ENCODE results near the gene ZKSCAN8. TPM values are rescaled to one million over a fixed set of nuclear protein-coding genes. Genes with fewer than 3 reads are reported as not detected.
A peak's percentile ranks its signal among the peaks of the same experiment; 100 is the strongest.
"Not testable (repeated sequence)": the region's sequence is repeated elsewhere in the genome, so short reads cannot be mapped to it uniquely, and the experiment has no call there.

The ZKSCAN8 gene
- total RNA-seq, 6 experiments from 2014 or later = 5.4 to 7.2 (median 6.8) TPM

GRCh38 chr6:28118217-28118616 lies 23.5 kb upstream of the ZKSCAN8 start:
- intact Hi-C loops (cut with DNase I) = no loop called here
- no peaks in the 10 kb centered on the region for H3K9me3 ChIP-seq
- DNase-seq (no peak), ATAC-seq (no peak)
- H3K27me3 ChIP-seq = no peaks in the 10 kb centered on the region
- peaks cover 0 to 38% (median 4%) of the 10 kb centered on the region in 4 donors for H3K36me3 ChIP-seq
- no peak overlapping the region for H3K4me3 ChIP-seq
- TF ChIP-seq POLR2A (IDR thresholded peaks at IDR 0.05) (no peak), CTCF (IDR thresholded peaks at IDR 0.05) (no peak)
- no peak overlapping the region for H3K27ac ChIP-seq
- WGBS (ENCODE audit: insufficient coverage, low coverage, low lambda C conversion rate, missing lambda C conversion rate) = 78% methylated on average over 1 of the region's 1 CpG
- no peaks in the 10 kb centered on the region for H3K4me1 ChIP-seq

GRCh38 chr6:28121876-28122275 lies 19.8 kb upstream of the ZKSCAN8 start:
- Histone ChIP-seq H3K9me3 (no peaks in the 10 kb centered on the region), H3K36me3 (peaks cover 0 to 30% (median 4%) of the 10 kb centered on the region in 4 donors), H3K27ac (no peak overlapping the region), H3K27me3 (no peaks in the 10 kb centered on the region), H3K4me3 (no peak overlapping the region), H3K4me1 (peaks cover 0 to 8% (median 3%) of the 10 kb centered on the region in 4 donors)
- no peak for TF ChIP-seq CTCF (IDR thresholded peaks at IDR 0.05)
- no peak for TF ChIP-seq POLR2A (IDR thresholded peaks at IDR 0.05)
- no peak for DNase-seq
- intact Hi-C loops (cut with DNase I) = loop anchor here in 1 of 2 donors (10.0 kb wide), 1 partner anchor 233 kb away; no protein-coding TSS in a partner anchor
- no peak for ATAC-seq
- WGBS (ENCODE audit: insufficient coverage, low coverage, low lambda C conversion rate, missing lambda C conversion rate) = 90% methylated on average over 2 of the region's 2 CpGs

- not testable (repeated sequence) for H3K4me3 ChIP-seq, H3K9me3 ChIP-seq, H3K27me3 ChIP-seq, ATAC-seq, DNase-seq, H3K27ac ChIP-seq, H3K4me1 ChIP-seq
- intact Hi-C loops (cut with DNase I) = loop anchor here in 1 of 2 donors (10.0 kb wide), 1 partner anchor 233 kb away; no protein-coding TSS in a partner anchor
- 76% methylated on average over 5 of the region's 5 CpGs for WGBS (ENCODE audit: insufficient coverage, low coverage, low lambda C conversion rate, missing lambda C conversion rate)
- peaks cover 0 to 30% (median 2%) of the 10 kb centered on the region in 4 donors for H3K36me3 ChIP-seq
Observed at GRCh38 chr6:28122283-28122682, 19.4 kb upstream of the ZKSCAN8 start.

GRCh38 chr6:28124350-28124970 lies 17.2 kb upstream of the ZKSCAN8 start, which contains the start of gene ZSCAN16:
TSS of gene ZSCAN16 (plus strand) at chr6:28124609. CDS start at chr6:28125444, 835 bp downstream.
- H3K27me3 ChIP-seq = no peaks in the 10 kb centered on the region
- H3K4me1 ChIP-seq = peaks cover 0 to 8% (median 3%) of the 10 kb centered on the region in 4 donors
- H3K4me3 ChIP-seq = peak within 1 kb of the TSS; percentile 54 to 65 (median 57)
- H3K27ac ChIP-seq = peak within 1 kb of the TSS in 2 of 3 donors; percentile 3 to 14
- DNase-seq = peak; percentile 87 to 91 (median 90)
- 0% methylated on average over 14 of the region's 28 CpGs for WGBS (ENCODE audit: insufficient coverage, low coverage, low lambda C conversion rate, missing lambda C conversion rate)
- H3K9me3 ChIP-seq = no peaks in the 10 kb centered on the region
- peak; percentile 100 for ATAC-seq
- intact Hi-C loops (cut with DNase I) = loop anchor here in 1 of 2 donors (10.0 kb wide), 1 partner anchor 230 kb away; no protein-coding TSS in a partner anchor
- peaks cover 0 to 10% (median 0%) of the 10 kb centered on the region in 4 donors for H3K36me3 ChIP-seq
- TF ChIP-seq POLR2A (IDR thresholded peaks at IDR 0.05) (peak; percentile 48), CTCF (IDR thresholded peaks at IDR 0.05) (no peak)

- H3K27me3 ChIP-seq = no peaks in the 10 kb centered on the region
- ATAC-seq = peak in 2 of 4 donors; percentile 16
- intact Hi-C loops (cut with DNase I) = loop anchor here in 1 of 2 donors (10.0 kb wide), 1 partner anchor 230 kb away; no protein-coding TSS in a partner anchor
- H3K4me1 ChIP-seq = peaks cover 0 to 8% (median 3%) of the 10 kb centered on the region in 4 donors
- H3K27ac ChIP-seq = peak overlapping the region in 2 of 3 donors; percentile 3 to 14
- WGBS (ENCODE audit: insufficient coverage, low coverage, low lambda C conversion rate, missing lambda C conversion rate) = 6% methylated on average over 6 of the region's 6 CpGs
- TF ChIP-seq POLR2A (IDR thresholded peaks at IDR 0.05) (no peak), CTCF (IDR thresholded peaks at IDR 0.05) (no peak)
- peak overlapping the region; percentile 54 to 65 (median 57) for H3K4me3 ChIP-seq
- no peak for DNase-seq
- peaks cover 0 to 5% (median 0%) of the 10 kb centered on the region in 4 donors for H3K36me3 ChIP-seq
- H3K9me3 ChIP-seq = no peaks in the 10 kb centered on the region
Observed at GRCh38 chr6:28124971-28125353, 16.7 kb upstream of the ZKSCAN8 start.
